HG03439 (cell line): Measurements from ENCODE around the gene PIGN.

Experiments
- ATAC-seq: cut with Tn5 transposase; IDR thresholded peaks from one replicate; pipeline ENCODE4 v1.9.1; 2021; ENCODE audit warnings: mild to moderate bottlenecking, moderate library complexity; ENCODE audit not compliant: unreplicated experiment

The PIGN gene, protein sequence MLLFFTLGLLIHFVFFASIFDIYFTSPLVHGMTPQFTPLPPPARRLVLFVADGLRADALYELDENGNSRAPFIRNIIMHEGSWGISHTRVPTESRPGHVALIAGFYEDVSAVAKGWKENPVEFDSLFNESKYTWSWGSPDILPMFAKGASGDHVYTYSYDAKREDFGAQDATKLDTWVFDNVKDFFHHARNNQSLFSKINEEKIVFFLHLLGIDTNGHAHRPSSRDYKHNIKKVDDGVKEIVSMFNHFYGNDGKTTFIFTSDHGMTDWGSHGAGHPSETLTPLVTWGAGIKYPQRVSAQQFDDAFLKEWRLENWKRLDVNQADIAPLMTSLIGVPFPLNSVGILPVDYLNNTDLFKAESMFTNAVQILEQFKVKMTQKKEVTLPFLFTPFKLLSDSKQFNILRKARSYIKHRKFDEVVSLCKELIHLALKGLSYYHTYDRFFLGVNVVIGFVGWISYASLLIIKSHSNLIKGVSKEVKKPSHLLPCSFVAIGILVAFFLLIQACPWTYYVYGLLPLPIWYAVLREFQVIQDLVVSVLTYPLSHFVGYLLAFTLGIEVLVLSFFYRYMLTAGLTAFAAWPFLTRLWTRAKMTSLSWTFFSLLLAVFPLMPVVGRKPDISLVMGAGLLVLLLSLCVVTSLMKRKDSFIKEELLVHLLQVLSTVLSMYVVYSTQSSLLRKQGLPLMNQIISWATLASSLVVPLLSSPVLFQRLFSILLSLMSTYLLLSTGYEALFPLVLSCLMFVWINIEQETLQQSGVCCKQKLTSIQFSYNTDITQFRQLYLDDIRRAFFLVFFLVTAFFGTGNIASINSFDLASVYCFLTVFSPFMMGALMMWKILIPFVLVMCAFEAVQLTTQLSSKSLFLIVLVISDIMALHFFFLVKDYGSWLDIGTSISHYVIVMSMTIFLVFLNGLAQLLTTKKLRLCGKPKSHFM

GRCh38 chr18:62186774-62187542, at the start of gene PIGN, which contains the start of gene RELCH:
PIGN (minus strand) TSS chr18:62187056; CDS start chr18:62161353, 25,703 bp downstream.
RELCH (plus strand) TSS chr18:62187255; CDS start chr18:62187506, 251 bp downstream.
- ATAC-seq = peak; percentile 92

DNA sequence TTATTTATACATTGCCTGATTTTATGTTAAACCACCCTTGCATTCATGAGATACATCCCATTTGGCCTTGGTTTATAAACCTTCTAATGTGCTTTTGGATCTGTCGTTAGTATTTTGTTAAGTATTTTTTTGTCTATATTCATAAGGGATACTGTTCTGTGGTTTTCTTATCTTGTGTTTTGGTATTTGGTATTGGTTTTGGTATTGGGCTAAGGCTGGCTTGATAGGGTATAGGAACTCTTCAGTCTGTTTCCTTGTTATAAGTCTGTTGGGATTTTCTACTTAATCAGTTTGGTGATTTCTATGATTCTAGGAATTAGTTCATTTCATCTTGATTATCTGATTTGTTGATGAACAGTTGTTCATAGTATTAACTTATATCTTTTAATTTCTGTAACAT, 49.4 kb upstream of the PIGN start:
- ATAC-seq = no peak

- no peak for ATAC-seq
Measured at GRCh38 chr18:62226047-62226446, 39.2 kb upstream of the PIGN start.

DNA sequence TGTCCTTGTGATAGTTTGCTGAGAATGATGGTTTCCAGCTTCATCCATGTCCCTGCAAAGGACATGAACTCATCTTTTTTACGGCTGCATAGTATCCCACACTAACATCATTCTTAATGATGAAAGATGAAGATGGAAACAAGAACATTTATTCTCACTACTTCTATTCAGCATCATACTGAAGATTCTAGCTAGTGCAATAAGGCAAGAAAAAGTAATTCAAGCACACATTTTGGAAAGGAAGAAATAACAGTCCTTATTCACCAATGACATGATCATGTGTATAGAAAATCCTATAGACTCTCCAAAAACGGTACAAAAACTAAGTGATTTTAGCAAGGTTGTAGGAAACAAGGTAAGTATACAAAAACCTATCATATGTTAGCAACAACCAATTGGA, 37.4 kb upstream of the PIGN start:
- no peak for ATAC-seq

DNA sequence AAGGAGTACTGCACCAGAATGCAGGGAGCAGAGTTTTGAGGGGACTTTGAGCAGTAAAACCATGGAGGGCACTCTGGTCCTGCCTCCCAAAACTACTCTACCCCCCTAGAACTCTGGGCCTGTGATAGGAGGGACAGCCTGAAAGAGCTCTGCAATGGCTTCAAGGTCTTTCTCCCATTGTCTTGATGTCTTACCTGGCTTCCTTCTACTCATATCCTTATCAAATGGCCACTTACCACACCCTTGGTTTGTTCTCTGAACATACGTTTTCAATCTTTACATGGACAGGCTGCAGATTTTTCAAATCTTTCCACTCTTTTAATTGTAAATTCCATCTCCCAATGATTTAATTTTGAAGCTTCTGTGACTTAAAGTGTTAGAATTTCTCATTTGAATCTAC, 27.9 kb upstream of the PIGN start:
- ATAC-seq = no peak

GRCh38 chr18:62211325-62211828, 24.5 kb upstream of the PIGN start:
- no peak for ATAC-seq

DNA sequence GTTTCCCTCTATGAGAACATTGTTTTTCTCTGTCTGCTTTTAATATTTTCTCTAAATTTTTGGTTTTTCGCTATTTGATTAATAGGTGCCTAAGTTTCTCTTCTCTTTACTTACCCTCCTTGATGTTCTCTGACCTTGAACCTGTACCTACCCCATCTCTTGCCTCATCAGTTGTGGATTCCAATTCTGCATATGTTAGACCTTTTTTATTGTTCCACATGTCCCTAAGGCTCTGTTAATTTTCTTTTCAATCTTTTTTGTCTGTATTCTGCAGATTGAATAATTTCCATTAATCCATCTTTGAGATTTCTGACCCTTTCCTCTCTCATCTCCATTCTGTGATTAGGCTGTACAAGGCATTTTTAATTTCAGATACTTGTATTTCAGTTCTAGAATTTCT, 23.3 kb upstream of the PIGN start:
- no peak for ATAC-seq

- no peak for ATAC-seq
Measured at GRCh38 chr18:62209046-62209445, 22.2 kb upstream of the PIGN start.

DNA sequence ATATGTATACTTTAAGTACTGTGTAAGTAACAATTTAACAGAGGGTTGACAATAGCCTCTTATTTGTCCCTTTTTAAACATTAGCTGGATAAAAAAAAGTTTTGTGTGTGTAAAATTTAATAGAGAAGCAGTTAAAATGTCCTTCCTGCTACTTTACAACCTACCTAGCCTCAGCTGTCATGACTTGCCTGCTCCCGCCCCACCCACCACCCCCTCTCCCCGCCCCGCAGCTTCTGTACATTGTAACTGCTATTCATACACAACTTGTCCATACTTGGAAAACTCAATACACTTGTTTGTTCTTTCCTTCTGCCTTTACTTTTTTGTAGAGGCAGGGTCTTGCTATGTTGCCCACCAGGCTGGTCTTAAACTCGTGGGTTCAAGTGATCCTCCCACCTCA, 19.7 kb upstream of the PIGN start:
- ATAC-seq = no peak

DNA sequence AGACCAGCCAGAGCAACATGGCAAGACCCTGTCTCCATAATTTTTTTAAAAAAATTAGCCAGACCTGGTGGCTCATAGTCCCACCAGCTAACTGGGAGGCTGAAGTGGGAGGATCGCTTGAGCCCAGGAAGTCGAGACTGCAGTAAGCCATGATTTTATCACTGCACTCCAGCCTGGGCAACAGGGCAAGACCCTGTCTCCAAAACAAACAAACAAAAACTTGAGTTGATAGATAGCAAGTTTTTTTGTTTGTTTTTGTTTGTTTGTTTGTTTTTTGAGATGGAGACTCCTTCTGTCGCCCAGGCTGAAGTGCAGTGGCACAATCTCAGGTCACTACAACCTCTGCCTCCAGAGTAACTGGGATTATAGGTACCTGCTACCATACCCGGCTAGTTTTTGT, 19.0 kb upstream of the PIGN start:
- ATAC-seq = no peak

- ATAC-seq = no peak
Measured at GRCh38 chr18:62201870-62202269, 15.0 kb upstream of the PIGN start.

DNA sequence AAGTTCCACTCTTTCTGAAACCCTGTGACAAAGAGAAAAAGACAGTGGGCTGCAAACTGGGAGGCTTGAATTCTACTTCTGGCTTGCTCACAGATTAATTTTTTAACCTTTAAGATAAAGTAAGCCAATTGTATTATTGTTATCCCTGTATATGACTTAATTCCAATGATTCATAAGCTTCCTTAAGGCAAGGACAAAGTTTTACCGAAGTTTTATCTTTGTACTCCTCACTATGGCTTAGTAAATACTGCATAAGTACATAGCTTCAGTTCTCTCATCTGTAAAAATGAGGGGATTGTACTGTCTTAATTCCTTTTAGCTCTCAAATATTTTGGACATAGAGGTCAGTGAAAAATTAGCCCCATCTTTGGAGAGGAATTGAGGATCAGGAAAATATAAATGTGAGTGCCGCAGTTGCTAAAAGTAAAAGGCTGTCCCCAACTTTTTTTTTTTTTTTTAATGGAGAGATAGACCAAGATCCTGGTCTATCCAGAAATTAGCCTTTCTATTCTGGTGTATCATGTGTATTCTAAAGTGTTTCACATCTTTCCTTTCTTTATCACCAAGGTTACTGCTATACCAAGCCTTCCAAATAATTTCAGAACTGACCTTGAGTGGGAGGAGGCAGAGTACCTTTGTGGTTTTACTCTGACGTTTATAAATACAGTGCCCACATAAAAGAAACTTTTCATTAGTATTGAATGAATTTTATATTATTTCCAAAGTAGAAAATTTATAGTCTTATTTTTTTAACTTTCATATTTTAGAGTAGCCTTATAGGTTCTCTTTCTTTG, 13.5 kb upstream of the PIGN start:
- ATAC-seq = no peak

GRCh38 chr18:62199629-62200028, 12.8 kb upstream of the PIGN start:
- ATAC-seq = no peak

DNA sequence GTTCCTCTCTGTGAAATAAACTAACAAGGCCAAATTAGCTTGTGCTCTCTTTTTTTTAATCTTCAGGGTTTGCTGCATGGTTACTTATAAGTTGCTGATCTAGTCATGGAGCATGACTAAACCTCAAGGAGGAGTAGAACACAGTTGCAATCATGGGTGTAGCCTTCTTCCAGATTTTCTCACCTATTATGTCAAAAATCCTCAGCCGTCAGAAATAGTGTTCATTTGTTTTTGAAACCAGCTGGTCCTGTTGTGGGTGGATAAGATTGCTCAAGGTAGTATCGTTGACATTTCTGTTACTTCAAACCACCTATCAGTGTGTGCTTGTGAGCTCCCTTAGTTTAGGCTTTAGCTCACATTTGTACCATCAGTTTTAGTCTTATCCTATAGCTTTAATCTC, 11.4 kb upstream of the PIGN start:
- ATAC-seq = no peak

DNA sequence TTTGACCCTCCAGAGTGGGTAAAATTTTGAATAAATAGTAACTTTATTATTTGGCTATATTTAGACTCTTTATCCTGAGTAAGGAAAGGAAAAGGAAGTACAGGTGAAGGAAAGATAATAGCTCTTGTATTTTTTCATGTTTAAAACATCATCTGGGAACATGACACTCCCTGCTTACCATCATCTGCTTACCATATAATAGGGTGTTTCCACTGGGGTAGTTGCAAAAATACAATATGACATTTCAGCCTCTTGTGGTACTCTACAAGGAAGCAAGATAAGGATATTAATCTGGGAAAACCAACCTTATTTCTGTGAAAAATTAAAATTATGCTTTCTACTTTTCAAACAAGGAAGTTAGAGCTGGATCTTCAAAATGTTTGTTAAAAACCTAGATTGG, 10.1 kb upstream of the PIGN start:
- ATAC-seq = no peak

- ATAC-seq = no peak
Measured at GRCh38 chr18:62196079-62196478, 9.2 kb upstream of the PIGN start.

- ATAC-seq = no peak
Measured at GRCh38 chr18:62189208-62189607, 2.4 kb upstream of the PIGN start.

- peak; percentile 4 for ATAC-seq
Measured at GRCh38 chr18:62187543-62188510, 971 bp upstream of the PIGN start.

DNA sequence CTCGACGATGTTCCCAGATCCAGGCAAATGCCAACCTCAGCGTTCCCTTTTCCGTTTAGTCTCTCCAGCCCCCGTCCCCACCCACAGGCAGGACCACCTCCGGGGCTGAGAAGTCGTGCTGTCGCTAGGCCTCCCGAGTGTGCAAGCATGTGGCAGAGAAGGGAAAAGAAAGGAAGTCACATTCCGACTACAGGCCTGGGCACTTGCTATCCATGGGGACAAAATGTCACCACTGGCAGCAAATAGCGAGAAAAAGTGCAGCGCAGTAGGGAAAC, 420 bp downstream of the PIGN start:
- peak; percentile 7 for ATAC-seq
